Hepatocyte (in vitro differentiated cells): ENCODE measurements around the gene HK2. TPM values are rescaled to one million over a fixed set of nuclear protein-coding genes. Genes with fewer than 3 reads are reported as not detected.

ENCODE experiments used
- DNase-seq: peaks from one replicate; pipeline ENCODE4 v3.0.0-alpha.2; 2016; ENCODE audit warnings: low spot score
- H2AFZ ChIP-seq: fragments of 200-600 bp; sonication (generic); 2 replicates; pipeline ENCODE4 v1.6.0; 2016; ENCODE audit warnings: antibody characterized with exemption, mild to moderate bottlenecking
- H3K27ac ChIP-seq: fragments of 200-600 bp; sonication (generic); 2 replicates; pipeline ENCODE4 v1.5.1; 2016; ENCODE audit warnings: mild to moderate bottlenecking
- H3K27me3 ChIP-seq: fragments of 200-600 bp; sonication (generic); 2 replicates; pipeline ENCODE4 v1.6.1; 2016
- H3K36me3 ChIP-seq: fragments of 200-600 bp; sonication (generic); replicated peaks from 2 replicates; pipeline ENCODE4 v1.5.1; 2016; ENCODE audit warnings: low read depth; ENCODE audit not compliant: insufficient read depth
- H3K4me1 ChIP-seq: fragments of 200-600 bp; sonication (generic); 2 replicates; pipeline ENCODE4 v1.5.1; 2016; ENCODE audit warnings: mild to moderate bottlenecking, moderate library complexity; ENCODE audit not compliant: insufficient read depth
- H3K4me2 ChIP-seq: fragments of 200-600 bp; sonication (generic); 2 replicates; pipeline ENCODE4 v1.6.0; 2016
- H3K4me3 ChIP-seq: fragments of 200-600 bp; sonication (generic); 2 replicates; pipeline ENCODE4 v1.5.1; 2016; ENCODE audit warnings: mild to moderate bottlenecking
- H3K79me2 ChIP-seq: fragments of 200-600 bp; sonication (generic); 2 replicates; pipeline ENCODE4 v1.6.0; 2017; ENCODE audit warnings: mild to moderate bottlenecking
- H3K9me2 ChIP-seq: fragments of 200-600 bp; sonication (generic); replicated peaks from 2 replicates; pipeline ENCODE4 v1.6.0; 2017; ENCODE audit warnings: mild to moderate bottlenecking; ENCODE audit not compliant: insufficient read depth
- H3K9me3 ChIP-seq: fragments of 200-600 bp; sonication (generic); 2 replicates; pipeline ENCODE4 v1.5.1; 2016; ENCODE audit warnings: low read depth, mild to moderate bottlenecking
- H4K20me1 ChIP-seq: fragments of 200-600 bp; sonication (generic); 2 replicates; pipeline ENCODE4 v1.6.0; 2016; ENCODE audit warnings: mild to moderate bottlenecking; ENCODE audit not compliant: insufficient read depth, poor library complexity, severe bottlenecking
- EZH2 ChIP-seq: fragments of 200-600 bp; sonication (generic); IDR thresholded peaks from 2 replicates; pipeline ENCODE4 v1.6.1; 2016; ENCODE audit warnings: antibody characterized with exemption, mild to moderate bottlenecking, borderline replicate concordance
- EZH2phosphoT487 ChIP-seq: fragments of 200-600 bp; sonication (generic); IDR thresholded peaks from one replicate; pipeline ENCODE4 v1.6.1; 2018; ENCODE audit warnings: antibody characterized with exemption, mild to moderate bottlenecking, low read depth, moderate library complexity; ENCODE audit not compliant: unreplicated experiment, severe bottlenecking
- WGBS: methylation state at CpG from one replicate; pipeline ENCODE4 v1.1.6; 2016; ENCODE audit warnings: low lambda C conversion rate; ENCODE audit errors: missing lambda C conversion rate; 5-methylcytosine and 5-hydroxymethylcytosine counted together
- polyA plus RNA-seq: library from polyadenylated mRNA; unstranded; fragments of >200 nt; fragmentation: Nextera tagmentation; extraction: Ambion mirVana; gene quantifications from 2 replicates; pipeline ENCODE4 v1.2.1, GENCODE V29; 2016
- total RNA-seq: library from RNA; depleted of rRNA; stranded (reverse); fragments of >200 nt; gene quantifications from 2 replicates; pipeline ENCODE4 v1.2.3, GENCODE V29; 2014
- TF ChIP-seq, protein P1 (sequence below): fragments of 200-600 bp; sonication (generic); IDR thresholded peaks from 2 replicates; pipeline ENCODE4 v1.5.1; 2016; ENCODE audit warnings: antibody characterized with exemption, mild to moderate bottlenecking; ENCODE audit not compliant: poor library complexity

Gene HK2
- total and polyA plus RNA-seq, 2 experiments from 2014 or later = 25.4 to 25.6 TPM

DNA sequence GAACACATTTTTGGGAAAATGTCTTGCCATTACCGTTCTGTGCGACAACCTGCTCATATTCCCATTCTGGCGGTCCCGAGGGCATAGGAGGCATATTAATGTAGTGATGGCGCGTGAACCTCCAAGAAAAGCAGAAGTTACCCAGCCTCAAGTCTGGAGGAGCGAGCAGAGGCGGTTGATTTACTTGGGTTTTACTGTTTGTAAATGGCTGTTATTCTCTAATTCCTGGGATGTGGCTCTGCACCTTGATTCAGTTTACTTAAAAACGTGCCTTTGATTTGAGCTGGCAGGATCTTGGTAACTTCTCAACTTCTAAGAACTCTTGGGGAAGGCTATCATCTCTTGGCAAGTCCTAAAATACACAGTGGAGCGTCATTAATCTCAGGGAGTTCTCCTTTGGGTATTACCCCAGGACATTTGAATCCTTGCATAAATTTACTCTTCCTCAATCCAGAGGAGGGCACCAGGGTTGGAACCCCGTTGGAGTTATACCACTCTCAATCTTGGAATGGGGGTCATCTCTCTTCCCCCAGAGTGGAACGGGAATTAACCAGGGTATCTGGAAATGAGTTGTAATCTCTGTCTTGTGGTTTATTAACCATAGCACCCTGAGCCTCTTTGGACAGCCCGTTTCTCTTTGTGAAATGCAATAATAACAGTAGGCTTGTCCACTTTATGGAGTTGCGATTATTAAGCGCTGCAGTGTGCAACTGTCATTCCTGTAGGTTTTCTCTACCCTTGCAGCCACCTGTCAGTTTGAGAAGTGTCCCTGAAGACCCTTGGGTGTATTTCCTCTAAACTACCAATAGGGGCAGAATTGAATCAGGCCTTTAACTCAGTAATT is 2.1 kb downstream of the HK2 start:
- H3K9me2 ChIP-seq = no peaks in the 10 kb centered on the region
- peaks cover 11% of the 10 kb centered on the region for H3K4me1 ChIP-seq
- H3K79me2 ChIP-seq = peaks cover 40% of the 10 kb centered on the region
- H3K27ac ChIP-seq = peak overlapping the region; percentile 92
- H2AFZ ChIP-seq = peak overlapping the region; percentile 23
- WGBS = 14% methylated on average over 15 of the region's 15 CpGs
- H3K36me3 ChIP-seq = no peaks in the 10 kb centered on the region
- H3K4me2 ChIP-seq = peak overlapping the region; percentile 97
- TF ChIP-seq, protein P1, sequence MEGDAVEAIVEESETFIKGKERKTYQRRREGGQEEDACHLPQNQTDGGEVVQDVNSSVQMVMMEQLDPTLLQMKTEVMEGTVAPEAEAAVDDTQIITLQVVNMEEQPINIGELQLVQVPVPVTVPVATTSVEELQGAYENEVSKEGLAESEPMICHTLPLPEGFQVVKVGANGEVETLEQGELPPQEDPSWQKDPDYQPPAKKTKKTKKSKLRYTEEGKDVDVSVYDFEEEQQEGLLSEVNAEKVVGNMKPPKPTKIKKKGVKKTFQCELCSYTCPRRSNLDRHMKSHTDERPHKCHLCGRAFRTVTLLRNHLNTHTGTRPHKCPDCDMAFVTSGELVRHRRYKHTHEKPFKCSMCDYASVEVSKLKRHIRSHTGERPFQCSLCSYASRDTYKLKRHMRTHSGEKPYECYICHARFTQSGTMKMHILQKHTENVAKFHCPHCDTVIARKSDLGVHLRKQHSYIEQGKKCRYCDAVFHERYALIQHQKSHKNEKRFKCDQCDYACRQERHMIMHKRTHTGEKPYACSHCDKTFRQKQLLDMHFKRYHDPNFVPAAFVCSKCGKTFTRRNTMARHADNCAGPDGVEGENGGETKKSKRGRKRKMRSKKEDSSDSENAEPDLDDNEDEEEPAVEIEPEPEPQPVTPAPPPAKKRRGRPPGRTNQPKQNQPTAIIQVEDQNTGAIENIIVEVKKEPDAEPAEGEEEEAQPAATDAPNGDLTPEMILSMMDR = peak; percentile 59
- TF ChIP-seq EZH2 (no peak), EZH2phosphoT487 (no peak)
- peak; percentile 59 for DNase-seq
- peak overlapping the region; percentile 98 for H3K4me3 ChIP-seq
- H3K9me3 ChIP-seq = no peaks in the 10 kb centered on the region
- no peaks in the 10 kb centered on the region for H4K20me1 ChIP-seq
- no peaks in the 10 kb centered on the region for H3K27me3 ChIP-seq

DNA sequence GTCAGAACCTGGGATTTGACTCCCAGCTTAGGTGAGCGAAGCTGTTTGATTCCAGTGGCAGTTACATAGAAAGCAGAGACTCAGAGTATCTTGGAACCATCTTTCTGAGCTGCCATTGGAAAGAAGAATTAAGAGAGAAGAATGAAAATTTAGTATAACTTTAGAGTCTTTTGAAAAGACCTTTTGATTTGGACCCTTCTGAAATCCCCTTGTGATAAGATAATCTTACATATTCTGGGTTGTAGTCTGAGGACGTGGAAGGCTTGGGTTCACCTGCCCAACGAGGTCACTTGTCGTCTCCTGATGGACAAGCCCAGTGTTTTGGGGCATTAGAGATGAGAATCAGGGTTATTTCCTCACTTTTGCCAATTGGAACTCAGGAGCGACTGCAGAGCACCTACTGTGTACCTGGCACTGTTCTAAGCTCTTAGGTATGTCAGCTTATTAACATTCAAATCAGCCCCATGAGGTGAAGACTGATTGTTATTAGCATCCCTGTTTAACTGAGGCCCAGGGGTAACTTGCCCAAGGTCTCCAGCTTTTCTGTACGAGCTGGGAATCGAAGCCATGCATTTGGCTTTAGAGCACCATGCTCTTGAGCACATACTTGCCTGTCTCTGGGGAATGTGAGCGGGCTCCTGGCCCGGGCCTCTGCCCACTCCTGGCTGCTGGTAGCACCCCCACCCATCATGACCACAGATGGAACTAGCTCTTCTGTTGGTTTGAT is 2.9 kb downstream of the HK2 start:
- whole genome bisulfite sequencing = 71% methylated on average over 9 of the region's 9 CpGs
- Histone ChIP-seq H3K79me2 (peaks cover 47% of the 10 kb centered on the region), H3K9me2 (no peaks in the 10 kb centered on the region), H3K4me3 (no peak overlapping the region), H3K36me3 (no peaks in the 10 kb centered on the region), H3K4me2 (peak overlapping the region; percentile 97), H3K4me1 (peaks cover 11% of the 10 kb centered on the region), H4K20me1 (no peaks in the 10 kb centered on the region), H3K9me3 (no peaks in the 10 kb centered on the region), H3K27ac (no peak overlapping the region), H2AFZ (no peak overlapping the region), H3K27me3 (no peaks in the 10 kb centered on the region)
- DNase-seq = no peak
- TF ChIP-seq EZH2 = no peak
- TF ChIP-seq EZH2phosphoT487 = no peak
- TF ChIP-seq, protein P1 = no peak

DNA sequence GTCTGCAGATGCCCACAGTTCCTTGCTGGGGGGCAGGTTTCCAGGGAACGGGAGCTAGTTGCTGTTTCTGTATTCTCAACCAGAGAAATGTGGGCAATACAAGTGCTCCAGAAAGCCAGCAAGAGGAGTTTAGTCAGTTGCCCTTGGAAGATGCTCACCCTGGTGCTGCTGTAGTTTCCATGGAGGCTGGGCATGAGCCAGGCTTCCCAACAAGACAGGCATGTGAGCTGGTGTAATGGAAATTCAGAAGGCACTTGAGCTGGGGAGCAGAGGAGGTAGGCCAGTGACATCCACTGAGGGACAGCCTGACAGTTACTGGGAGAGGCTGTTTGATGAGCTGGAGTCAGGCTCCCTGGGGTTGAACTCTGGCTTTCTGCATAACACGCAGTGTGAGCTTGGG is 7.7 kb downstream of the HK2 start:
- WGBS = 97% methylated on average over 2 of the region's 2 CpGs
- TF ChIP-seq, protein P1 = no peak
- TF ChIP-seq EZH2 (no peak), EZH2phosphoT487 (no peak)
- Histone ChIP-seq H3K27me3 (no peaks in the 10 kb centered on the region), H3K79me2 (peaks cover 62% of the 10 kb centered on the region), H3K9me3 (no peaks in the 10 kb centered on the region), H3K4me2 (no peak overlapping the region), H3K36me3 (no peaks in the 10 kb centered on the region), H3K9me2 (no peaks in the 10 kb centered on the region), H3K4me3 (no peak overlapping the region), H2AFZ (no peak overlapping the region), H3K4me1 (peaks cover 39% of the 10 kb centered on the region), H3K27ac (no peak overlapping the region), H4K20me1 (no peaks in the 10 kb centered on the region)
- no peak for DNase-seq
